Activated T-cell treated with anti-CD3 and anti-CD28 coated beads for 48 hours (primary cell): ENCODE results near the gene ABCC1.
"Not testable (repeated sequence)": the region's sequence is repeated elsewhere in the genome, so short reads cannot be mapped to it uniquely, and the experiment has no call there.

Experiments
- DNase-seq: peaks from one replicate; pipeline ENCODE4 v3.0.0-alpha.2; 2020; ENCODE audit warnings: low read depth

The ABCC1 gene

DNA sequence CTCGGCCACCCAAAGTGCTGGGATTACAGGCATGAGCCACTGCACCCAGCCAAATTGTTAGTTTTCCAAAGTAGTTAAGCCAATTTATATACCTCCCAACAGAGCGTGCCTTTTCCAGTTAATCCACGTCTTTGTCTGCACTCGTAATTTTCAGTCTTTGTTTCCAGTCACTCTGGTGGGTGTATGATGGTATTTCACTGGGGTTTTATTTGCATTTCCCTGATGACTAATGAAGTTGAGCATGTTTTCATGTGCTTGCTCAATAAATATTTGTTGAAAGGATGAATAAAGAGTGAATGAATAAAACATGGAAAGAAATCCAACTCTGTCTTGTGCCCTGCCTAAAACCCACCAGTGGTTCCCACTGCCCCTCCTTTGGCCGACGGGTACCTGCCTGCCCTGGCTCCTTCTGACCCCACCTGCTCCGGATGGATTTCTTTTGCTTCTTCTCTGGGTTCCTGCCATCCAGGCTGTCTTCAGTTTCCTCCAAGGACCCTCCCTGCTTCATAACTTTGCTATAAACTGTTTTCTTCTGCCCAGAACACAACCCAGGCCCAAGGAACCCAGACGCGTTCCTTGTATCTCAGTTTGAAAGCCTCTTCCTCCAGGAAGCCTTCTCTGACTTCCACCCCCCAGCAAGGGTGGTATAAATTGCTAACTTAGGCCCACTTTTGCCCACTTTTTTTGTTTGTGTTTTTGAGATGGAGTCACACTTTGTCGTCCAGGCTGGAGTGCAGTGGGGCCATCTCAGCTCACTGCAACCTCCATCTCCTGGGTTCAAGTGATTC lies 3.0 kb upstream of the ABCC1 start:
- DNase-seq: no peak

DNA sequence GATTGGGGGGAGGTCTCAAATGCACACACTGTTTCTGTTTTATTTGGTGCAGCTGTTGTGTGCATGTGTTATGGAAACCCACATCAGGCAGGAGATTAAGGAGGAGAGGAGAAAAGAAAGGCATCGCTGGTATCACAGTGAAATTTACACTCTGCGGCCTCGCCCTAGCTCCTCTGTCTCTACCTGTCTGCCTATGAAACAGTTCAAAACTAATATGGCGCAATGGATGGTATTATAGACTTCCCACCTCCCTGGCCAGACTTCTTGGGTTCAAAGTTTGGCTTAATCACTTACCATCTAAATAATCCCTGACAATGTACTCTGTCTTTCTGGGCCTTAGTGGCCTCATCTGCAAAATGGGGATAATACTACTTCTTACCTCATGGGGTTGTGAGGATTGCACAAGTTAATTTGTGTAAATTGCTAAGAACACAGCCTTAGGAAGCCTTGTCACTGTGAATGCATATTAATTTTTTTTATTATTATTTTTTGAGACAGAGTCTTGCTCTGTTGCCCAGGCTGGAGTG lies 1.4 kb upstream of the ABCC1 start:
- no peak for DNase-seq

DNA sequence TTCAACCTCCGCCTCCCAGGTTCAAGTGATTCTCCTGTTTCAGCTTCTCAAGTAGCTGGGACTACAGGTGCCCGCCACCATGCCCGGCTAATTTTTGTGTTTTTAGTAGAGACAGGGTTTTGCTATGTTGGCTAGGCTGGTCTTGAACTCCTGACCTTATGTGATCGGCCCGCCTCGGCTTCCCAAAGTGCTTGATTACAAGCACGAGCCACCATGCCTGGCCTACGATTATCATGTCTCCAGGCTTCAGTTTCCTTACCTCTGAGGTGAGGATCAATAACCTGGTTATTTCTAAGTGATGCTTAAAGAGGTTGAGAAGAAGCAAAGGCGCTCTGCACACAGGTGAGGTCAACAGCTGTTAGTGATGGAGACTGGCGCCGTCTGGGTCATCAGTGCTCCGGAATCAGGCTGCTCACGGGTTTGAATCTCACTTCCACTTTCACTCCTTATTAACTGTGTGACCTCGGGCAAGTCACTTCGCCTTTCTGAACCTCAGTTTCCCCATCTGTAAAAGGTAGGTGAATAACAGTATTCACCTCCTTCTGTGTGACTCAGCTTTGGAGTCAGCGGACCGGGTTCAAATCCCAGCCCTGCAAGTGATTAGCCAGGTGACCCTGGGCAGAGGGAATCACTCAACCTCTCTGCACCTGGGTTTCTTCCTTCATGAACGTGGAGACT lies 745 bp upstream of the ABCC1 start:
- DNase-seq: no peak

DNA sequence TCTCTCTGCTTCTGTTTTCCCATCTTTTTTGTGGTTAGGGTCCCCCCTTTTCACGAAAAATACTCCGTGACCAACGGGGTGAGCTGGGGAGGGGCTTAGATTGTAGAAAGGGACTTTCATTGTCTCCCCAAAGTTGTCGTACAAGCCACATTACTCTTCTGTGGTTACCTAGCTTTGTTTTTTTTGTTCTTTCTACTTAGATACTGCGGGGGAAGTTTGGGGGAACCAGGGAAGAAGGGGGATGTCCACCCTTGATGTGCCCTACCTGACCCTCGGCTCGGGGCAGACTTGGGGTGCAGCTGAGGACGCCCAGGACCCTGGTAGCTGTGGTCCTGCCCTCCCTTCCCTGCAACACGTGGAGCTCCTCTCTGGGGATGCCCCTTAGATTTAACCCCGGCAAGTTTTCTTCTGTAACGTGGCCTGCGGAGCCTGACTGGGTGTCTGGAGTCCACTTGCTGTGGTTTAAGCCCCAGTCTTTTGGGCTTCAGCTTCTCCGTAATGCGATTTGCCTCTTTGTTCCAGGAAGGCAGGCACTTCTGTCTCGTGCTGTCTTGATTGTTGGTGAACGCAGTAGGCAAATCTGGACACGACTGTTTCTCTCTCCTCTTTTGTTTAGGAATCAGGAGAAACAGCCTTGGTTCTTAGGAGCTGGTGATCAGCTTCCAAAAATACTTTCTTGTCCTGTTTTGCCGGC lies 892 bp downstream of the ABCC1 start:
- peak; percentile 23 for DNase-seq

DNA sequence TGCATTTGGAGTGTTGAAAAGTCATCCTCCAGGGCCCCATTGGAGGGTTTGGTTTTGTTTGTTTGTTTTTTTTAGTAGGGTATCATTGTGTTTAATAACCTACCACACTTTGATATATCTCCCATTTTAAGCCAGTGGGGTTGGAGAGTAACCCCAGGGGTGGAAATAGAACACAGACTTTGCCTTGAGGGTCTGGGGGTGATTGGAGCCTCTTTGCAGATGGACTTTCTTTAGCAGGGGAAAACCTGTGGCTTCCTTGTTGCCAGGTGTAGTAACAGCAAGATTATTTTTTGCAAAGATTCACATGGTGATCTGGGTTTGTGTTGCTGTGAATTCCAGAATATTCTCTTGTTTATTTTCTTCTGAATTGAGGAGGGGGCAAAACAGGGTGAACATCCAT lies 1.5 kb downstream of the ABCC1 start:
- DNase-seq: no peak

DNA sequence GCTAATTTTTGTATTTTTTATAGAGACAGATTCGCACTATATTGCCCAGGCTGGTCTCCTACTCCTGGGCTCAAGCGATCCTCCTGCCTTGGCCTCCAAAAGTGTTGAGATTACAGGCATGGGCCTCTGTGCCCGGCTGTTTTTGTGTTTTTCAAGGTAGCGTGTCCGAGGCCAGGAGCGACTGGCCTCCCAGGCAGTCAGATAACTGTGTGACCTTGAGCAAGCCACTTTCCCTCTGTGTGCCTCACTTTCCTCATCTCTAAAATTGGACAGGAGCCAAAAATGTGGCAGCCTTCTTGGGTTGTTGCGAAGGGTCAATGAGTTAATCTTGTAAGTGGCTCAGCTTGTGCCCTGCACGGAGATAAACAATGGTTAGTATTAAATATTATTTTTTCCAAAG lies 2.4 kb downstream of the ABCC1 start:
- no peak for DNase-seq

DNA sequence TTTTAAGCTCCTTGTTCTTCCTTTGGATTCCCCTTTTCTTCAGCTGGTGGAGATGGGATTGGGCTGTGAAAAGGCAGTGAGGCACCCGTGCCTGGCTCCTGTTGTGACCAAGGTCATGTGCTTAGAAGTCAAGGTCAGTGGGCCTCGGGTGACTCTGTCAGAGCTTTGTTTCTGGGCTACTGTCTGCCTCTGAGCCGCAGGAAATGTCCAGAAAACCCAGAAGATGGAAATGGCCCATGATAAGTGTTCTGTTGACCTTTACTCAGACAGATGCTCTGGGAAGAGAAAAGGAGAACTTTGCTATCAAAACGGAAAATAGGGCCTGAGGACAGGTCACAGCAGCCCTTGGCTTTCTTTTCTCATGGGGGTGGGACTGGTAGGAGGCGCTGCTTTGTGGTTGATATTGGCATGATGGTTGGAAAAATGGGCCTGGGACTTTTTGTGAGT lies 2.9 kb downstream of the ABCC1 start:
- DNase-seq: no peak

DNA sequence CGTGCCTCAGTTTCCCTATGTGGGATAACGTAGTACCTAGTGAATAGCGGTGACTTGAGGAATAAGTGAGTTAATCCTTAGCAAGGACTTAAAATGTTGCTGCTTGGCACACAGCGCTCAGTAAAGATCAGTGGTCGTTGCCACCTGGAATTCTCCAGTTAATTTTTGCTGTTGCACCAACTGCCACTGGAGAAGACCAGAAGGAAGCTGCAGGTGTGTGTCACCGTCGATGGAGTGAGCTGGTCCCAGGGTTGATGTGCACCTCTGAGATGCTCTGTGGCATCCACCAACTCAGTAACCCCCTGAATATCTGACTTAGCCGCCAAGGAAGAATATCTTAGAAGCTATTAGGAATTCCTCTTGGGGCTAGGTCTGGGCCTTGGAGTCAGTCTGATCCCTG lies 4.1 kb downstream of the ABCC1 start:
- DNase-seq: no peak

DNA sequence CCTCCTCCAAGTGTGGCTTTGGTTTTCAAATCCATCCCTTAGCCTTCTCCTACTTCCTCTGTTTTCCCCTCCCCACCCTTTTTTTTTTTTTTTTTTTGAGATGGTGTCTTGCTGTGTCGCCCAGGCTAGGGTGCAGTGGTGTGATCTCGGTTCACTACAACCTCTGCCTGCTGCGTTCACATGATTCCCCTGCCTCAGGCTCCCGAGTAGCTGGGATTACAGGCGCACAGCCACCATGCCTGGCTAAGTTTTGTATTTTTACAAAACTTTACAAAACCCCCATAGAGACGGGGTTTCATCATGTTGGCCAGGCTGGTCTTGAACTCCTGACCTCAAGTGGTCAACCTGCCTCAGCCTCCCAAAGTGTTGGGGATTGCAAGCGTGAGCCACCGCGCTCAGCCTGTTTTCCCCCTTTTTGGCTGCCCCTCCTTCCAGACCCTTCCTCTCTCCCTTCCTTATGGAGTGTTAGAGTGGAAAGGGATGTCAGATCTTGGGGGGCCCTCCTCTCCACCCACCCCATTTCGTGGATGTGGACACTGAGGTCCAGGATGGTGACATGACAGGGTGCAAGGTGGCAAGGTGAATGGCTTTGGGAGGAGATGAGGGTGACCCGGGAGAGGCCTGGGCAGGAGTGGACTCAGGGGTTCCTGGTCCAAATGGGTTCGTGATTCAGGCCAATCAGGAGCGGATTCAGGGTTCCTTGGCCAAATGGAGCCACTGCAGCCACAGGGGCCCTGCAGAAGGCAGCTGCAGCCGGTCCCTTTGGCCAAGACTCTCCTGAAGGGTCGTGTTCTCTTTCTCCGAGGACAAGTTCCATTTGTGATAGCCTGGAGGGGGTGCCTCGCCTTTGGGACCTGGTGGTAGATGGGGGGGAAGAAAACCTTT lies 4.8 kb downstream of the ABCC1 start:
- DNase-seq: no peak

DNA sequence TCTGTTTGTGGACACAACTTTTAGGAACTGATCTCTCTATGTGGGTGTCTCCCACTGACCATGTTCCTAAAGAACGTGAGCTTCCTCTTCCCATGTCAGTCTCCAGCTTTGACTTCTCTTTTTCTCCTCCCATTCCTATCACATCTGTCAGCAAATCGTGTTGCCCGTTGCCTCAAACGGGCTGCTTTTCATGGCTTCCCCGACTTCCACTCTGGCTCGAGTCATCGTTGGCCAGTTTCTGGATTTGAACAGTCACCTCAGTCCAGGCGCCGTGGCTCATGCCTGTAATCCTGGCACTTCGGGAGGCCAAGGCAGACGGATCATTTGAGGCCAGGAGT lies 5.4 kb downstream of the ABCC1 start:
- DNase-seq: no peak

DNA sequence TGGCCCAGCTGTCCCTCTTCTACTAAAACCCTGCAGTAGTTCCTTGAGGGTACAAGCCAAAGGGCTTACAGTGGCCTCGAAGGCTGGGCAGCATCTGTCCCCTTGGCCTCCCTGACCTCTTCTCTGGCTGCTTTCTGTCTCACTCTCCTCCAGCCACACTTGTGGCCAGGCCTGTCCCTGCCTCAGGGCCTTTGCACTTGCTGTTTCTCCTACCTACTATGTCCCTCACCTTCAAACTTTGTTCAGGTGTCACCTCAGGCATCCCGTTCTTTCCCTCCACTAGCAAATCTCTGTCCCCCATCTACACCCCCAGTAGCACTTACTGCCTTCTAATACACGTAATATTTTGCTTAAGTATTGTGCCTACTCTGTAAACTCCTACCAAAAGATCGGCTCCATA lies 6.0 kb downstream of the ABCC1 start:
- no peak for DNase-seq

DNA sequence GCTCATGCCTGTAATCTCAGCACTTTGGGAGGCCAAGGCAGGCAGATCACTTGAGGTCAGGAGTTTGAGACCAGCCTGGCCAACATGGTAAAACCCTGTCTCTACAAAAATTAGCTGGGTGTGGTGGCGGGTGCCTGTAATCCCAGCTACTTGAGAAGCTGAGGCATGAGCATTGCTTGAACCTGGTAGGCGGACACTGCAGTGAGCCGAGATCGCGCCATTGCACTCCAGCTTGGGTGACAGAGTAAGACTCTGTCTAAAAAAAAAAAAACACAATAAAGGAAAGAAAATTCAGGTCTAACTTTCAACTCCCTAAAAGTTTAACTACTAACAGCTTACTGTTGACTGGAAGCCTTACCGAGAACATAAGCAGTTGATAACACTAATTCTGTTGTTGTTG lies 6.7 kb downstream of the ABCC1 start:
- not testable (repeated sequence) for DNase-seq

DNA sequence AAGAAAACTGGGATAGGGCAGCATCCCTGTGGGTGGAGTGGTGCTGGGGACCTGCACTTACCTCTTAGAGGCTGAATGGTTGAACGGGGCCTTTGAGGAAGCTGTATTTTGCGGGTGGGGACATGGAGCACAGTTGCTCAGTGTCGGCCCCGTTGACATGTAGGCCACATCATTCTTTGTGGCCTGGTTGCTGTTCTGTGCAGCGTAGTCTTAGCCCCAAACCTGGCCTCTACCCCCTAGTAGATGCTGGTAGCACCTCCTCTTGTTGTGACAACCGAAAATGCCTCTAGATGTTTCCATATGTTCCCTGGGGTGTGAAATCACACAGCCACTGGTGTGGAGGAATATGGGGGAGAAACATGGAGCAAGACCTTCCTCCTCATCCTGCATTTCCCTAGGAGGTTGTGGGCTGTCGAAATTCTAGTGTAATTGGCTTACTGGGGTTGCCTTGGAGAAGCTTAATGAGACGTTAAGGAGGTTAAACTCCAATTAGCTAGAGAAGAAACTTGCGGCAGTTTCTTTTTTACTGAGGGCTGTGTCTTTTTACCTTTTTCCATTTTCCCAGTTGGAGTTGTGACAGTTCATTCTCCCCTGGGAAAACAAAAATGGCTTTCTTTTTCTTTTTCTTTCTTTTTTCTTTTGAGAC lies 9.4 kb downstream of the ABCC1 start:
- no peak for DNase-seq

DNA sequence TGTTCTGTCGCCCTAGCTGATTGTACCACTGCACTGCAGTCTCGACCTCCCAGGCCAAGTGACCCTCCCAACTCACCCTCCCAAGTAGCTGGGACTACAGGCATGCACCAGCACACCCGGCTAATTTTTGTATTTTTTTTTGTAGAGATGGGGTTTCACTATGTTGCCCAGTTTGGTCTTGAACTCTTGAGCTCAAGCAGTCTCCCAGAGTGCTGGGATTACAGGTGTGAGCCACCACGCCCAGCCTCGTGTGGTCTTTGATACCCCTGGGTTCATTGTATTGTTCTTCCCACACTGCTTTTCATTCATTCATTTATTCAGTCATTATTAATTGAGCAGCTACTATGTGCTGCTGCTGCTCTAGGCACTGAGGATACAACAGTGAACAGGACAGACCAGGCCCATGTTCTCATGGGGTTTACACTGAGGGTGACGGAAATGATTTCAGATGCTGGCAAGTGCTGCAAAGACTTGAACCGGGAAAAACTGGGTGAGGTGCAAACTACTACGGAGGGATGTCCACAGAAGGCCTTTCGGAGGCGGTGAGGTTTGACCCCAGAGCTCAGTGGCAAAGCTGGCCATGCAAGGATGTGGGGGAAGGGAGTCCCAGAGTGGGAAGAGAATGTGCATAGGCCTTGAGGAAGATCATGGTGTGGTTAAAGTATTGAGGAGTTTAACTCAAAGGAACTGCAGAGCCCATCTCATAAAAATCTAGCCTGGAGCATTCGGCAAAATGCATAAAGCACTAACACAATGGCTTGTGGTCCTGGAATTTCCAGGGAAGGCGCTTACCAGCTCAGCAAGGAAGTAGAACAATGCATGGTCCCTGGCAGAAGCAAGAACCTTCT lies 10.9 kb downstream of the ABCC1 start:
- DNase-seq: no peak

DNA sequence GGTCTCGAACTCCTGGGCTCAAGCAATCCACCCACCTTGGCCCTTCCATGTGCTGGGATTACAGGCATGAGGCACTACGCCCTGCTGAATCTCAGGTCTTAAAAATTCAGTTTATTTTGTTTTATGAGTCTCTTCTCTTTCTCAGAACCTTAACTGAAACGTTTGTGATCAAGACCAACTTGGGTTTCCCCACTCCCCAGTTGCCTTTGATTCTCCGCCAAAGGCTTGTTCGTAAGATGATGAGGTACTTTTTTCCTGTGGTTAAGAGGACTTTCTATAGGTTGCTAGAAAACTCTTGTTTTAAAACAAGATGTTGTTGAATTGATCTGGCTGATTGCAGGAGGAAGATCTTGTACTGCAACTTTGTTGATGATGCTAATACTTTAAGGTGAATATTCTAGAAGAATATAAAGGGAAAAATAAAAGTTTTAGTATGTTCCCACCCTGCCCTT lies 11.7 kb downstream of the ABCC1 start:
- DNase-seq: peak; percentile 50

DNA sequence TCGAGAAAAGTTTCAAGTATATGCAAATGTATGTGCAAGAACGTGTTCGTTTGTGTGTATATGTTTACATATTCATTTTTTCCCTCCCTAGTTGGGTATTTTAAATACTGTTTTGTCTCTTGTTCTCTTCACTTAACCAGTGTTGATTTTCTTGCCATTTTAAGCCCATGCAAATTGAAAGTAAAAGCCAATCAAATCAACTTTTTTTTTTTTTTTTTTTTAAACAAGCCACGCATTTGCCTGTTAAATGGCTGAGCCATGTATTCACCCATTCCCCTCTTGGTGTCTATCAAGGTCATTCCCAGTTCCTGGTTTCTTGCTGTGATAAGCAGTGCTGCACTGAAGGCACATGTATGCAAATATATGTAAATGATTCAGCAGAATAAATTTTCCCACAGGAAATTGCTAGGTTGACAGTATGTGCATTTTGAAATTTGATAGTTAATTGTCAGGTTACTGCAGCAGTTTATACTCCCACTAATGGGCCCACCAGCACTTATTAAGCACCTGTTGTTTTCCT lies 12.2 kb downstream of the ABCC1 start:
- no peak for DNase-seq

DNA sequence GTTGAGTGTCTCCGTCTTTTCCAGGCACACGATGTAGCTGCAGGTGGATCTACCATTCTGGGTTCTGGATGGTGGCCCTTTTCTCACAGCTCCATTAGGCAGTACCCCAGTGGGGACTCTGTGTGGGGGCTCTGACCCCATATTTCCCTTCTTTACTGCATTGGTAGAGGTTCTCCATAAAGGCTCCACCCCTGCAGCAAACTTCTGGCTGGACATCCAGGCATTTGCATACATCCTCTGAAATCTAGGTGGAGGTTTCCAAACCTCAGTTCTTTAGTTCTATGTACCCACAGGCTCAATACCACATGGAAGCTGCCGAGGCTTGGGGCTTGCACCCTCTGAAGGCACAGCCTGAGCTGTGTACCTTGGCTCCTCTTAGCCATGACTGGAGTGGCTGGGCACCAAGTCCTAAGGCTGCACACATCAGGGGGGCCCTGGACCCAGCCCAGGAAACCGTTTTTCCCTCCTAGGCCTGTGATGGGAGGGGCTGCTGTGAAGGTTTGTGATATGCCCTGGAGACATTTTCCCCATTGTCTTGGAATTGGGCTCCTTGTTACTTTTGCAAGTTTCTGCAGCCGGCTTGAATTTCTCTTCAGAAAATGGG lies 14.0 kb downstream of the ABCC1 start:
- no peak for DNase-seq

DNA sequence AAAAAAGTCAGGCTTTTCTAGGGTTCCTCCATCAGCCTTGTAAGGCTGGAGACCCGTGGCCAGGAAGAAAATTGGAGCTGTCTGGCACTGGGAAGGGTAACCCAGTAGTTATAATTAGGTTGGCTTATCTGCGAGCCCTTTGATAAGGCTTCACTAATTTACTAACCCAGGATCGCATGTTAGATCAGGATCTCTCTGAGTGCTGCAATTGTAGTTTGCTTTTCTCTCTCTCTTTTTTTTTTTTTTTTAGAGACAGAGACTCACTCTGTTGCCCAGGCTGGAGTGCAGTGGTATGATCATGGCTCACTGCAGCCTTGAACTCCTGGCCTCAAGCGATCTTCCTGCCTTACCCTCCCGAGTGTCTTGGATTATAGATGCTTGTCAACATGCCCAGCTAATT lies 17.0 kb downstream of the ABCC1 start:
- no peak for DNase-seq

DNA sequence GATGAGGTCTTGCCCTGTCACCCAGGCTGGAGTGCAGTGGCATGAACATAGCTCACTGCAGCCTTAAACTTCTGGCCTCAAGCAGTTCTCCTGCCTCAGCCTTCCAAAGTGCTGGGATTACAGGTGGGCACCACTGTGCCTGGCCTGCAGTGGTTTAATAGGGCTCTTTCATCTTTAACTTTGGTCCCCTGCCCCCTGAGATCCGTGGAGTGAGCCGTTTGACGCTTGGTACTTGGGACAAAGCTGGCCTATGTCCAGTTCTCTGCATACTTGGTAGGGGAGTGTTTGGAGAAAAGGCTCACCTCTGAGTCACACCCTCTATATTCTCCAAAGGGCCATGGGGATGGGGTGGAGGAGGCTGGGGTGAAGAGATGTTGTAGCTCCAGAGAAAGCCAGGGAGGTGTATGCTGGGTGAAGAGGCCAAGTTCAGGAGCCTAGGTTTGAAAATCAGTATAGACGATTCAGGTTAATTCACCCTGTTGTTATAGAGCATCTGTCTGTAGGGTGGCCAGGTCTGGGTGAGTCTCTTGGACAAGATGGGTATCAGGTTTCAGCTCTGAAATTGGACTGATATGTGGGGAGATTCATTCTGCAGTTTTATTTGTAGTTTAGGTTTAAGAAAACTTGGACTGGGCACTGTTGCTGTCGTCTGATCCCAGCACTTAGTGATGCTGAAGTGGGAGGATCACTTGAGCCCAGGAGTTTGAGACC lies 17.6 kb downstream of the ABCC1 start:
- DNase-seq: no peak
